NCI-H2107 treated with DMSO at 0.1 percent for 48 hours (cell line): Measurements from ENCODE around the gene KCTD5.

Experiments
- DNase-seq: peaks from one replicate; lab custom pipeline; 2025; ENCODE audit not compliant: unreplicated experiment; lab: John Stamatoyannopoulos, UW

Gene KCTD5

GRCh38 chr16:2708955-2709587 is 26.7 kb downstream of the KCTD5 start:
- no peak for DNase-seq

- DNase-seq = no peak
Observed at GRCh38 chr16:2709588-2709984, 27.3 kb downstream of the KCTD5 start.

- no peak for DNase-seq
Observed at GRCh38 chr16:2710021-2710710, 27.8 kb downstream of the KCTD5 start.

GRCh38 chr16:2710711-2711231 is 28.4 kb downstream of the KCTD5 start:
- no peak for DNase-seq

- DNase-seq = no peak
Observed at GRCh38 chr16:2711370-2712062, 29.2 kb downstream of the KCTD5 start.

- no peak for DNase-seq
Observed at GRCh38 chr16:2712063-2712441, 29.7 kb downstream of the KCTD5 start.

GRCh38 chr16:2712546-2712945 is 30.2 kb downstream of the KCTD5 start:
- no peak for DNase-seq

GRCh38 chr16:2713523-2713922 is 31.2 kb downstream of the KCTD5 start:
- DNase-seq = no peak

GRCh38 chr16:2713985-2714774 is 31.9 kb downstream of the KCTD5 start:
- DNase-seq = peak; percentile 57

GRCh38 chr16:2715064-2715463 is 32.7 kb downstream of the KCTD5 start:
- DNase-seq = no peak

GRCh38 chr16:2715519-2715918 is 33.2 kb downstream of the KCTD5 start:
- DNase-seq = no peak

- no peak for DNase-seq
Observed at GRCh38 chr16:2715966-2716885, 33.9 kb downstream of the KCTD5 start.

GRCh38 chr16:2716948-2717347 is 34.6 kb downstream of the KCTD5 start:
- DNase-seq = no peak

GRCh38 chr16:2717383-2718263 is 35.3 kb downstream of the KCTD5 start:
- DNase-seq = no peak

- DNase-seq = no peak
Observed at GRCh38 chr16:2719328-2720063, 37.2 kb downstream of the KCTD5 start.

GRCh38 chr16:2720064-2720457 is 37.7 kb downstream of the KCTD5 start, which contains the start of gene PRSS27:
Gene PRSS27, minus strand, starts transcription at chr16:2720224. Its CDS starts 64 bp downstream, at chr16:2720160.
- no peak for DNase-seq

- peak; percentile 57 for DNase-seq
Observed at GRCh38 chr16:2720719-2721633, 38.7 kb downstream of the KCTD5 start.
